ENCODE results near the gene MTHFD1. TPM values are rescaled to one million over a fixed set of nuclear protein-coding genes. Genes with fewer than 3 reads are reported as not detected.

The MTHFD1 gene
- total RNA-seq, 1 donor from 2014 or later: 79.2 TPM

- DNase-seq (ENCODE audit: low spot score): no peak
Observed at GRCh38 chr14:64495252-64495651, 107.1 kb downstream of the MTHFD1 start.

DNA sequence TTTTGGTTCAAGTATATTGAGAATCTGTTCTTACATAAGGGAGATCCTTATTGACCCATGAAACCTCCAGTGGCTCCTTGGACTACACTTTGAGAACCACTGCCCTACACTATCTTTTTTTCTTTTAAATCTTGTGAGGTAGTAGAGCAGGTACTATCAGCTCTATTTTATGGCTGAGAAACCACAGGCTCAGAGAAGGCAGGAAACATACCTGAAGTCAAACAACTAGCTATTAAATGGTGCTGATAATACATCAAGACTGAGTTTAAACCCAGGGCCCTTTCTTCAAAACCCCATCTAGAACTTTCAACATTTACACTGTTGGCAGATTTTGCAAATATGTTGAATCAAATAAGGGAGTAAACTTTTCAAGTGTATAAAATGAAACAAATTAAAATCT, 108.6 kb downstream of the MTHFD1 start:
- no peak for DNase-seq (ENCODE audit: low spot score)

DNA sequence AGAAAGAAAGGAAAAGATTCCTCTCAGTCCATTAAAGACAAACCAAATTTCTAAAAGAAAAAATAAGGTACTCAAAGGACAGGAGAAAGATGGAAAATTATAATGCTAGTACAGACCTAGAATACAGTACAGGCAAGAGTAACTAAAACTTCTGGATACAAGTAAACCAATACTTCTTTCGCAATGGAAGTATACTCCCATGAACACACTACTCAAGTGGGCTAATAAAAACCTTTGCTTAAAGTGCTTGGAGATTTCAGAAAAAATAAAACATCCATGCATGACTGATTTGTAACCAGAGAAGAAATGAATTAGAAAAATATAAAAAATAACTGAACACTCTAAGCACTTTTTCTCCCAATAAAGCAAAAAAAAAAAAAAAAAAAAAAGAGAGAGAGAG, 111.9 kb downstream of the MTHFD1 start:
- no peak for DNase-seq (ENCODE audit: low spot score)

GRCh38 chr14:64501411-64502171, 113.4 kb downstream of the MTHFD1 start:
- peak; percentile 68 for DNase-seq (ENCODE audit: low spot score)

DNA sequence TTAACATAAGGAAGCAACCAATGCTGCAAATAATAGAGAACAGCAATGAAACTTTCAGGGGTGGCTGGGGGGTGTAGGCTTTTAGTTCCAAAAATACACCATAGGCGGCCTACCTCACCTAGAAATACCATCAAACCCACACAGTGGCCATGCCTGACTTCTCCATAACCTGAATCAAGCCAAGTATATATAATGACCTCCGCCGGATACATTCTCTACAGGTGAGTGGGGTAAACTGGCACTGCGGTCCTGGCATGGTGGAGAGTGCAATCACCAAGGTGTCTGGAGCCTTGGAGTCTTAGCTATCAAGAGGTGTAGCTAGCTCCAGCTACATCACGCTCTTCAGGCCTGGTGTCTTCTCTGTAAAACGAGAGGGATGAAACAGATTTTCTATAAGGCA, 114.3 kb downstream of the MTHFD1 start:
- no peak for DNase-seq (ENCODE audit: low spot score)

GRCh38 chr14:64502887-64503433, 114.8 kb downstream of the MTHFD1 start:
- no peak for DNase-seq (ENCODE audit: low spot score)

DNA sequence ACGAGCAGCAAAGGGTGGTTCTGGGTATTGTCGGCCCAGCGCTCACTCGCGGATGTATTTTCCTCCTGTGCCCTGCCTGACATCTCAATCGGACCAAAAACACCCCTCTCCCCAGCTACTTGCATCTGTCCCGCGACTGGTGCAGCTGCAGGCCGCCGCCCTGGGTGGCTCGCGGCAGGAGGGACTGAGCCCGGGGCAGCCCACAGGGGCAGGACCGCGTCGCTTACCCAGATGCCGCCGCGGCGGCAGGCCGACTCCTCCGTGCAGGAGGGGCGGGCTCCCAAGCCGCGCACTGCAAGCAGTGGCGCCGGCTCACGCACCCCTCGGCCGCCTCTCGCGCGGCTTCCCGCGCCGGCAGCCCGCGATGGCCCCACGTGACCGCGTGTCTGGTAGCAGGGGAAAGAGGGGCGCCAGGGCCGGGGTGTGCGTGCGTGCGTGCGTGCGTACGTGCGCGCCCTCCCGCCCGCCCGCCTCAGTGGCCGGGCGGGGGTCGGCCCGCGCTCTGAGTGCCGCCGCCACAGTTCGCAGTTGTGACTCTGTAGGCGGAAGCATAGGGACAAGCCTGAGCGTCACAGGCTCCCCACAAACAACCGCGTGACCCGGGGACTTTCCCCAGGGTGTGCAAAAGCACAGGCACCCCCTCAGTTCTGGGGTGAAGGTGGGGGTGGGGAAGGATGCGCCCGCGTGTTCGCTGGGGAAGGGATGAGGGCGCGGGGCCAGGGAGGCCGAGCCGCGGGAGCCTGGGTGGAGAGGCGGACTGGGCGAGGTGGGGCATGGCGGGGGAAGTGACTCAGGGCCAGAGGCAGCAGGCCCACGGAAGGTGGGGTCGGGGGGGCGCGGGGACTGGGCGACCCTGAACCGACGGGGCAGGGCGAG, 115.5 kb downstream of the MTHFD1 start, which contains the start of gene ZBTB25:
Gene ZBTB25 (minus strand): TSS at position 405 of the 876 bp plus-strand sequence. CDS start 13,305 bp downstream, outside the sequence.
- DNase-seq (ENCODE audit: low spot score): peak; percentile 90

DNA sequence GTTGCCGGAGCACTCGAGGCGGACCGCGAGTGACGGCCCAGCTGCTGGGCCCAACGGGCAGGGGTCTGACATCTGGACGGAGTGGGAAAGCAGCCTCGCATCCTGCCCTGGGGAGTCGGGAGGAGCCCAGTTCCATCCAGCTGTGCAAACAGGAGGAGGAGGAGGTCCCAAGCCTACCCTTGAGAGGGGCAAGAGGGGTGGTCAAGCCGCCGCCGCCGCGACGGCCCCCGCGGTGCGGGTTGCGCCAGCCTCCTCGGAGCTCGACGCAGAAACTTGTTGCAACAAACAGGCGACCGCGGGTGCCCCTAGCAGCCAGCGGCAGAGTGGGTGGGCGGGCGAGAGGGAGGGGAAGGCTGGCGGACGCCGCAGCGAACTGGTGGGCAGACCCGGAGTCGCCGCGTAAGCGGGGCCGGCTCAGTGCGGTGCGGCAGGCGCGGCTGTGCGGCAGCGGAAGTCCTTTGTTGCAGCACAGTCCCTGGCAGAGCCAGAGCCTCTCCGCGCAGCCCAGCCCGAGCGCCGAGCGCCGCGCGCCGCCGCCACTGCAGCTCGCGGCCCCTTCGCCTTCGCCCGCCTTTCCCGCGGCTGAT, 116.2 kb downstream of the MTHFD1 start, which contains the start of gene ZBTB1:
Gene ZBTB1 (plus strand): TSS at position 461 of the 587 bp plus-strand sequence. CDS start 16,735 bp downstream, outside the sequence.
- DNase-seq (ENCODE audit: low spot score): peak; percentile 87

DNA sequence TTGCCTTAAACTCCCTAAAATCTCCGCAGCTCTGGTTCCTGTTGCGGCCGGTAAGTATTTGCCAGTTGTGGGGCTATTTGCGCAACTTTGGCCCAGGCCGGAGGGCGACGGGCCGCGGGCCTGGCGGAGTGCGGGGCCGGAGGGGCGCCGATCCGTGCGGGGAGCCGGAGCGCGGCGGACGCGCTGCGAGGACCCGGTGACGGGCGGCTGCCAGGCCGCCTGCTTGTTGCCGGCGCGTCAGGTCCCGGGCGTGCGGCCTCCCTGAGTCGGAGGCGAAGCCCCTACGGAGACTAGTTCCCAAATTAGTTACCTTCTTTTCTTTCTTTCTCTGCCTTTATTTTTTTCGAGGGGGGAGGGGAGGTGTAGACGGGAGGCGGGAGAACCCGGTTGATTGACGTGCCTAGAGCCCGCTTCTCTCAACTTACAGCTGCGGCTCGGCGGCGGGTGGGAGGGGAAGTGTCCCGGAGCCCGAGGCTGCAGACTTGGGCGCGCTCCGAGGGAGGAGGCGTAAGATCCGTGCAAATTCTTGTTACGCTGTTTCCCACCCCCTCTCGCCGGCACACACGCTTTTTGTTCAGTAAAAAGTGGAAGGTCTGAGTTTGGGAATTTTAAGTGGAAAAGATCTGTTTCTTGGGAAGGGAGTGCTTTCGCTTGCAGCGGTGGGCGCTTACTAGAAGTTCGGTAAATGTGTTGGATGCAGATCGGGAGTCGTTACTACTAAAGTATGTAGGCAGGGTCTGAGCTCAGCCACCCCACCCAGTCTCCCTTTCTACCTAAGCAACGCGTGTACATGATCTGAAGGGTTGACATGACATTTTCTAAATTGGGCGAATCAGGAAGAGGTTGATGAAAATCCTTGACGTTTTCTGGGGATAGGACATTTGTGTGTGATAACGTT, 117.0 kb downstream of the MTHFD1 start:
- peak; percentile 92 for DNase-seq (ENCODE audit: low spot score)

DNA sequence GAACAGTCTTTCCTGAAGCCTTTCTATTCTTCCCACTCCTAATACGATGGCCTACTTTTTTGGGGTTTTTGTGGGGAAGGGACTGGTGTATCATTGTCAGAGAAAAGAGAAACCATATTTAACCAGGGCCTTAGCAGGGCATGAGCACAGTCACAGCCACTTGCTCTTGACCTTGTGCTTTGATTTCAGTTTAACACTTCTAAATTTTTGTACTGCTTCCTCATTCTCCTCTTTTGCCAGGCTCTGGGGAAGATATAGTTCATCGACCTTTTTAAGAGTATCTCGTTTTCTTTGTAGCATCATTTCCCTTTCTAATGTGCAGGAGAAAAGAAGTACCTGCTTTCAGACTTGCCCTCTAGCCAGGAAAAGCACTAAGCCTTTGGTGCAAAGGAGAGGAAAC, 118.6 kb downstream of the MTHFD1 start:
- no peak for DNase-seq (ENCODE audit: low spot score)

DNA sequence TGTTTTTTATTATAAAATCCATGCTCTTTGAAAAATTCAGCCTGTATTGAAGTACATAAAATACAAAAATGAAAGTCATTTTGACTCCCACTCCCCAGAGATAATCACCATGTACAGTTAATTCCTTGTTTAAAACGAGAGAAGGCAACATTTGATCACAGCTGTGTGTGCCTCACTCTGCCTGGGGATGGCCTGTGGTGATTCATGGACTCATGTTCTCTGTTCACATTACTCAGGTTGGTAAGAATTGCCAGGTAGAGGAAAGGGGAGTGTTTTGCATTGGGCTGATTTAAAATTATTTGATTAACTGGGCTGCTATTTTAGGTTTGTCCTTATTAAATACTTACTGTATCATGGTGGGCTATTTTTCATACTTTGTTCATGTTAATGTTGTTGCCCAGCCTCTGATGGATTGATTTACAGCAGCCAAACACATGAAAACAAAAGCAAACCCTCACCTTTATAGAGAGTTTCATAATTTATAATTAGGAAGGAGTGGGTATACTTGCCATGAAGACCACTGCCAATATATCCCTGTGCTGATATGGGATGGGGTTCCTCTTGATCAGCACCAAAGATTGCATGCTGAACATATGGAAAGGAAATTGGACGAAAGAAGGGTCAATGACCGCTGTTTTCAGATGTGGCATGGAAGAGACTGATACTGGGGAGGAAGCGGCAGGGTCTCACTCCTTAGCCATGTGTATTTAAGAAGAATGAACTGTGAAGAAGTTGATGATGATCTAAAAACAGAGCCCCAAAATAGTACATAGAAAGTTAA, 119.4 kb downstream of the MTHFD1 start:
- DNase-seq (ENCODE audit: low spot score): no peak

DNA sequence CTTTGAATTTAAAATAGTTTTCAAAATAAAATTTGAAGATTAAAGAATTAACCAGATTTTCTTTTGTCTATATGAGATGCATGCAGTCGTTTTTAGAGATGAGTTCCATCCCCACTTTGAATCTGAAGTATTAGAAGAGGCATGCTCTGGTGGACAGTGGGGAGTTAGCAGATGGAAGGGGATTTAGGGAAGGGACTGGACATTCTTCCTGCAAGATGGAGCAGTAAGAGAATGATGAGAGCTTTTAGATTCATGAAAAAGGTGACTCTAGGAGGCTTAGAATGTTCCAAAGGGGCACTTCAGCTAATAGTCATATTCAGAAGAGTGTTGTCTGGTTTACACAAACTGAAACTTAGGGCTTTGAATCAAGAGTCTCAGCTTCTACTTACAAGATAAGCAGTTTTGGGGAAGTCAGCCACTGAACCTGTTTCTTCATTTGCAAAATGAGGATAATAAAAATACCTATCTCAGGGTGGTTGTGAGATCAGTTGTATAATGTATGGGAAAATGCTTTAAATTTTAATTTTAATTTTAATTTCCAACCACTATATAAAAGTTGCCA, 120.1 kb downstream of the MTHFD1 start:
- no peak for DNase-seq (ENCODE audit: low spot score)

DNA sequence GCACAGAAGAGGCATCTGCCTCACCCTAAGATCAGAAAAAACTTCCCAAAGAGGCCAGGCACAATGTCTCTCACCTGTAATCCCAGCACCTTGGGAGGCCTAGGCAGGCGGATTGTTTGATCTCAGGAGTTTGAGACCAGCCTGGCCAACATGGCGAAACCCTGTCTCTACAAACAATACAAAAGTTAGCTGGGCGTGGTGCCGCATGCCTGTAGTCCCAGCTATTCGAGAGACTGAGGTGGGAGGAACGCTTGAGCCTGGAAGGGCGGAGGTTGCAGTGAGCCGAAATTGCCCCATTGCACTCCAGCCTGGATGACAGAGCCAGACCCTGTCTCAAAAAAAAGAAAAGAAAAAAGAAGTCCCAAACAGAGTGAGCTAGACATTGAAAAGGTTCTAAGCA, 120.9 kb downstream of the MTHFD1 start:
- no peak for DNase-seq (ENCODE audit: low spot score)

Other genes starting within 250 kb of the MTHFD1 start
- 14.5 TPM for gene ESR2, start 94.0 kb upstream of the MTHFD1 start, total RNA-seq
- 0.96 TPM for gene AKAP5, start 77.1 kb downstream of the MTHFD1 start, total RNA-seq
- 23.8 TPM for gene ZBTB25, start 115.5 kb downstream of the MTHFD1 start, total RNA-seq
- gene ZBTB1, start 116.4 kb downstream of the MTHFD1 start, total RNA-seq: 51.1 TPM
- 36.7 TPM for gene HSPA2, start 152.4 kb downstream of the MTHFD1 start, total RNA-seq
- gene PPP1R36, start 161.6 kb downstream of the MTHFD1 start, total RNA-seq: 4.6 TPM